GM13977 (cell line): ENCODE measurements around the gene PLCG2.
A peak's percentile ranks its signal among the peaks of the same experiment; 100 is the strongest.

Experiments
- DNase-seq: peaks from one replicate; pipeline ENCODE4 v3.0.0; 2012; ENCODE audit warnings: low spot score
- in situ Hi-C: fragments of 300-500 bp; cut with MboI; formaldehyde crosslinking; loops from one replicate; pipeline ENCODE4 v1.12.0; 2022; ENCODE audit warnings: low sequenced_read_pairs, low pct_unique_long_range_greater_than_20kb, mixed read lengths, inconsistent platforms; ENCODE audit not compliant: unreplicated experiment
- TF ChIP-seq, protein P1 (sequence below): IDR thresholded peaks from 2 replicates; pipeline ENCODE4 v1.5.1; 2012; ENCODE audit warnings: mild to moderate bottlenecking, control low read depth; ENCODE audit not compliant: insufficient read depth; ENCODE audit errors: extremely low read depth, missing control alignments

Gene PLCG2

DNA sequence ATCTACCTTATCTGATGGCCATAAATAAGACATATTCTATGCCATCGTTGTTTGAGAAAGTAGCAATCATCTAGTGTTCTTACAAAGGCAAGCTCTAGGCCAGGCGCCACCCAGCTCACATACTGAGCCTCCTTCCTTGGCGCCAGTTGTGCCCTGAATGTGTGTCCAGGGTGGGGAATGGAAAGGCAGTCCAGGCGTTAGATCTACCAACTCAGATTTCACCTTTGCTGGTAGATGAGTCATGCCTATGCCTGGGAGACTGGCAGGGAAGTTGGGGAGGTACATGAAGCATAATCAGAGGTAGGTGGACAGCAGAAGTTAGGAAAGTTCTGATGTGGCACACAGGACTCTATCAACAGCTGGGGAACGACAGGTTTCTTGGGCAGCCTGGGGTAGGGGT is 208.6 kb downstream of the PLCG2 start:
- TF ChIP-seq, protein P1, sequence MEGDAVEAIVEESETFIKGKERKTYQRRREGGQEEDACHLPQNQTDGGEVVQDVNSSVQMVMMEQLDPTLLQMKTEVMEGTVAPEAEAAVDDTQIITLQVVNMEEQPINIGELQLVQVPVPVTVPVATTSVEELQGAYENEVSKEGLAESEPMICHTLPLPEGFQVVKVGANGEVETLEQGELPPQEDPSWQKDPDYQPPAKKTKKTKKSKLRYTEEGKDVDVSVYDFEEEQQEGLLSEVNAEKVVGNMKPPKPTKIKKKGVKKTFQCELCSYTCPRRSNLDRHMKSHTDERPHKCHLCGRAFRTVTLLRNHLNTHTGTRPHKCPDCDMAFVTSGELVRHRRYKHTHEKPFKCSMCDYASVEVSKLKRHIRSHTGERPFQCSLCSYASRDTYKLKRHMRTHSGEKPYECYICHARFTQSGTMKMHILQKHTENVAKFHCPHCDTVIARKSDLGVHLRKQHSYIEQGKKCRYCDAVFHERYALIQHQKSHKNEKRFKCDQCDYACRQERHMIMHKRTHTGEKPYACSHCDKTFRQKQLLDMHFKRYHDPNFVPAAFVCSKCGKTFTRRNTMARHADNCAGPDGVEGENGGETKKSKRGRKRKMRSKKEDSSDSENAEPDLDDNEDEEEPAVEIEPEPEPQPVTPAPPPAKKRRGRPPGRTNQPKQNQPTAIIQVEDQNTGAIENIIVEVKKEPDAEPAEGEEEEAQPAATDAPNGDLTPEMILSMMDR, result no peak
- in situ Hi-C loops, result no loop called here
- no peak for DNase-seq

DNA sequence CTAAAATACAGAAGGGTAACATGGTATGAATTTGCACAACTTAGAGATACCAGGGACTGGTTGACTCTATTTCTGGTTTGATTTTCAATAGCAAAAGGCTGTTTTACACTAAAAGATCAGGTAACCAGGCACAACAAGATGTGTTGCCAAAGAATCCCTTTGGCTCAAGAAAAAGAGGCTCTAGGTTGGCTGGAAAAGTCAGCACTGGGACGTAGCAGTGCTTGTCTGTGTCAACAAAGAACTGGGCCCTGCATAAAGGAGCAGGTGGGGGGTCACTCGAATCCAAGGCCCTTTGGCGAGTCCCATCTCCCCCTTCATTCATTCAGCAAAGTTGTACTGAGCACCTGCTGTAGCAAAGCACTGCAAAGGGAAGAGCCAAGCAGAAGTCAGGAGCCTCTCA is 213.8 kb downstream of the PLCG2 start:
- DNase-seq, result no peak
- TF ChIP-seq, protein P1, result no peak
- in situ Hi-C loops, result no loop called here

DNA sequence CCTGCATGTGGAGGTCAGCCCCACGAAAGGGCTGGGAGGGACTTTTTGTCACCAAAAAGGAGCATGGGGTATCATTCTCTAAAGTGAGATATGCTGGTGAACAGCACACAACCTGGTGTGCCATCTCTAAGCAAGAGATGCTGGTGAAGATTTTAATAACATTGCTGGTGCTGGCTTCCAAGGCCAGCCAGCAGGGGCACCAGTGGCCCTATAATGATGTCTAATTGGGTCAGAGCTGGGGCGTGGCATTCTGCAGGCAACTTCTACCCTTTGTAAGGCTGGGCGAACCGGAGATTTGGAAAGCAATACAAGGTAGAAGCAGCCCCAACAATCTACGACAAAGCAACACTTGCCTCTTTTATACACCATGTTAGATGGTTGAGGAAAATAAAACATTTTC is 215.4 kb downstream of the PLCG2 start:
- TF ChIP-seq, protein P1, result peak; percentile 29
- in situ Hi-C loops, result no loop called here
- no peak for DNase-seq

DNA sequence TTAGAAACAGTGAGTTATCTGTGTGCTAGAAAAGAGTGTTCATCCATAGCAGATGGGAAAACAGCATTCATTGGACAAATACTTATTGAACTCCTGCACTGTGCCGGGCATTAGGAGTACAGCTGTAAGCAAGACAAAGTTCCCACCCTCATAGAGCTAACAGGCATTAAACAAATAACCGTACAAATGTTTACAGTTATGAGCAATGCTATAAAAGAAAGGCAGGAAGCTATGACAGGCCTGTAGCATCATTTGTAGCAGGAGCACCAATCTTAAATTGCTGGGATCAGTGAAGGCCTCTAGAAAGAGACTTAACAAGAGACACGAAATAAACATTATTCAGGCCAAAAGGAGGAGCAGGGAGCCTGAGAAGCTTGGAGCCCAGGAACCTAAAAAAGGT is 216.6 kb downstream of the PLCG2 start:
- TF ChIP-seq, protein P1, result no peak
- in situ Hi-C loops, result no loop called here
- DNase-seq, result no peak

DNA sequence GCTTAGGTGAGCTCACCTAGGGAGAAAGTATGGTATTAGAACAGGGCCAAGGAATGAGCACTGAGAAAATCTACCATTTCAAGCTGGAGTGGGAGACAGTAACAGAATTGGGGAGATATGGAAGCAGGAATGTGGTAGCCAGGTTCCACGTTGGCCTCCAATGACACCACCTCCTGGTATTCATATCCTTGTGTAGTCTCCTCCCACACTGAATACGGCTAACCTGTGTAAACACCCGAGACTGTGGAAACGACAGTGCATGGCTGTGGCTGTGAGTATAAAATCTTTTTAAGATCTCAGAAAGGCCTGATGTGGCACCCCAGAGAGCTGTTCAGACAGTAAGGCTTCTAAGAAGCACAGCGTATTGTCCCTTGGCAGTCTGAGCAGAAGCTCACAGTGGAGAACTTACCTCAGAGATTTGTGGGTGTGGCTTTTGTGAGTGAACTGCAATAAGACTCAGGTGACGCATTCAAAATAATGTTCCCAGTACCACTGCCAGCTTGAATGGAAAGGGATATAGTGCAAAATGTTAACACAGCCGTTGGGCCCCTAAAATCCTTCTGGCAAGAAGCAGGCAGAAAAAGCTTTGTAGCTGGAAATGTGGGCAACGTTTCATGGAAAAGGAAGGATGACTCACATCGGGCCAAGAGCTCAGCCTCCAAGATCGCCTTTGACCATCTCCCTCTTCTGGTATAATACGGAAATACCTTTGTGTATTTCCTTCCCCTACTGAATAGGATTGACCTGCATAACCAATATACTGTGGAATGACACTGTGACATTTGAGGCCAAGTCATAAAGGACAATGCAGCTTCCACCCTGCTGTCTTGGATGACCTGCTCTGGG is 217.8 kb downstream of the PLCG2 start:
- in situ Hi-C loops, result no loop called here
- DNase-seq, result no peak
- TF ChIP-seq, protein P1, result no peak

DNA sequence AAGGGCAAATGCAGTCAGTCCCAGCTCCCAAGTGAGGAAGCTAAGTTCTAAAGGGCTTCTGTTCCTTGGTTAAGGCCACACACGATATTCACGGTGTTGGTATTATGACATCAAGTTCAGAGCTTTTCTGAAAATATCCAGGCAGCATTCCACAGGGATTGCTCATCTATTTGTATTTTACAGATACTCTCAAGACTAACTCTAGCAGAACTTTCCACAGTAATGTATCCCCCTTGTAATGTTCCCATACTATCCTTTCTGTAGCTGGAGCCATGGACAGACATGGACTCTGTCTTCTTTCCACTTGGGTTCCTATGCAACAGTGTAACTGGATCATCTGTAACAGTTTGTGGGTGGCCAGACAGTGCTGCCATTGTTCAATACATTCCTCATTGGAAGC is 218.6 kb downstream of the PLCG2 start:
- in situ Hi-C loops, result no loop called here
- no peak for DNase-seq
- TF ChIP-seq, protein P1, result no peak

DNA sequence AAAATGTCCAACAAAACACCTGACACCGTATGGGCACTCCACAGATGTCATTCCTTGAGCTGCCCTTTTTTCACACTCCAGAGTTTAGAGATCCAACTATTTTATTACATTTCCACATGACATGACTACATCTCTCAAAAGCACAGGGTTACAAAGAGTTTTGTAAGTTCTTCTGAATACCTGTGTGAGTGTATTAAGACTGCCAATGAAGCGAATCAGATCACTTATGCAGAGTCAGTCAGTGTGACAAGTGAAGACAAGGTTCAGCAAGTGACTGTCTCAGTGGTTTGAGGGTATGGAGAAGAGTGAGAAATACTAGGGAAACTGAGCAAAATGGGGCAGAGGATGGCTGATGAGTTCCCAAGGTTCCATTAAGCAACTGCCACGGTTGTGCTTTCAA is 223.7 kb downstream of the PLCG2 start:
- in situ Hi-C loops, result no loop called here
- TF ChIP-seq, protein P1, result no peak
- no peak for DNase-seq
